IMR-90 (cell line): ENCODE measurements around the gene ATP5PO.

ENCODE experiments used
- BHLHE40 ChIP-seq: fragments of 150-350 bp; IDR thresholded peaks from 2 replicates; pipeline ENCODE4 v1.6.1; 2016; ENCODE audit warnings: mild to moderate bottlenecking, low read depth, low read length
- CEBPB ChIP-seq: IDR thresholded peaks from 2 replicates; pipeline ENCODE4 v1.6.1; 2012; ENCODE audit warnings: low read depth, low read length, improper control_type of control experiment
- POLR2A ChIP-seq: IDR thresholded peaks from 2 replicates; pipeline ENCODE4 v1.6.1; 2012; ENCODE audit warnings: mild to moderate bottlenecking, low read depth, low read length
- RAD21 ChIP-seq: IDR thresholded peaks from 2 replicates; pipeline ENCODE4 v1.6.1; 2012; ENCODE audit warnings: low read length, improper control_type of control experiment
- TF ChIP-seq, protein P1 (sequence below): conservative IDR thresholded peaks from 2 replicates; pipeline ENCODE4 v1.5.1; 2012; ENCODE audit warnings: mild to moderate bottlenecking, low read depth, low read length, improper control_type of control experiment
- TF ChIP-seq, protein P2 (sequence below): fragments of 150-350 bp; IDR thresholded peaks from 2 replicates; pipeline ENCODE4 v1.6.1; 2016; ENCODE audit warnings: low read depth, mild to moderate bottlenecking, low read length, moderate library complexity, borderline replicate concordance

DNA sequence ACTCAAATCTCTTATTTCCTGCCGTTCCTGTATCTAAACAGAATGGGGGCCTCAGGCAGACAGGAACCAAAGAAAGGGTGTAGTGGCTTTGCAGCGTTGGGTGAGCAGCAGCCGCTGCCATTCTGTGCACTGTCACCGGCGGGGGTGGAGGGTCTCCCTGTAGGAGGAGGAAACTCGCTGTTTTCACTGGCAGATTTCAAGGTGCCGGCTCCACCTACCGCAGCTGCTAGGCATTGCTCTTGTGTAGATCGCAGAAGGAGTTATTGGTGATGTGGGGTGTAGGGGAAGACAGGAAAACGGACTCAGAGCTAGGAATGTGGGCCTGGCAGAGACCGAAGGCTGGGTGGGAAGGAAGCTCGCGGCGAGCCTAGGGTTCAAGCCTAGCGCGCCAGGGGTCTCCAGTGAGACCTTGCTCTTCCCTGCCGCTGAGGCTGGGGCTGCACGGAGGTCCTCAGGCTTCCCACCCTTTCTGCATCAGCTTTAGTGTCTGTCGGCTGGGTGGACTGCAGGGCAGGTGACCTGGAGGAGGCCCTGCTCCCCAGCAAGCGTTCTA, 20.8 kb downstream of the ATP5PO start:
- no peak for TF ChIP-seq POLR2A
- TF ChIP-seq CEBPB: no peak
- TF ChIP-seq, protein P1, sequence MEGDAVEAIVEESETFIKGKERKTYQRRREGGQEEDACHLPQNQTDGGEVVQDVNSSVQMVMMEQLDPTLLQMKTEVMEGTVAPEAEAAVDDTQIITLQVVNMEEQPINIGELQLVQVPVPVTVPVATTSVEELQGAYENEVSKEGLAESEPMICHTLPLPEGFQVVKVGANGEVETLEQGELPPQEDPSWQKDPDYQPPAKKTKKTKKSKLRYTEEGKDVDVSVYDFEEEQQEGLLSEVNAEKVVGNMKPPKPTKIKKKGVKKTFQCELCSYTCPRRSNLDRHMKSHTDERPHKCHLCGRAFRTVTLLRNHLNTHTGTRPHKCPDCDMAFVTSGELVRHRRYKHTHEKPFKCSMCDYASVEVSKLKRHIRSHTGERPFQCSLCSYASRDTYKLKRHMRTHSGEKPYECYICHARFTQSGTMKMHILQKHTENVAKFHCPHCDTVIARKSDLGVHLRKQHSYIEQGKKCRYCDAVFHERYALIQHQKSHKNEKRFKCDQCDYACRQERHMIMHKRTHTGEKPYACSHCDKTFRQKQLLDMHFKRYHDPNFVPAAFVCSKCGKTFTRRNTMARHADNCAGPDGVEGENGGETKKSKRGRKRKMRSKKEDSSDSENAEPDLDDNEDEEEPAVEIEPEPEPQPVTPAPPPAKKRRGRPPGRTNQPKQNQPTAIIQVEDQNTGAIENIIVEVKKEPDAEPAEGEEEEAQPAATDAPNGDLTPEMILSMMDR: peak; percentile 87
- TF ChIP-seq, protein P2, sequence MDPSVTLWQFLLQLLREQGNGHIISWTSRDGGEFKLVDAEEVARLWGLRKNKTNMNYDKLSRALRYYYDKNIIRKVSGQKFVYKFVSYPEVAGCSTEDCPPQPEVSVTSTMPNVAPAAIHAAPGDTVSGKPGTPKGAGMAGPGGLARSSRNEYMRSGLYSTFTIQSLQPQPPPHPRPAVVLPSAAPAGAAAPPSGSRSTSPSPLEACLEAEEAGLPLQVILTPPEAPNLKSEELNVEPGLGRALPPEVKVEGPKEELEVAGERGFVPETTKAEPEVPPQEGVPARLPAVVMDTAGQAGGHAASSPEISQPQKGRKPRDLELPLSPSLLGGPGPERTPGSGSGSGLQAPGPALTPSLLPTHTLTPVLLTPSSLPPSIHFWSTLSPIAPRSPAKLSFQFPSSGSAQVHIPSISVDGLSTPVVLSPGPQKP: no peak
- TF ChIP-seq RAD21: peak; percentile 90
- TF ChIP-seq BHLHE40: no peak
